B cell (primary cell): ENCODE data around the gene TUBB4B. TPM values are rescaled to one million over a fixed set of nuclear protein-coding genes. Genes with fewer than 3 reads are reported as not detected.

Experiments used
- ATAC-seq: fragments of 200-7000 bp; cut with Tn5 transposase; one replicate; pipeline ENCODE4 v1.10.0; 2021; ENCODE audit warnings: low read depth, mild to moderate bottlenecking, moderate number of reproducible peaks, moderate library complexity
- CTCF ChIA-PET: fragments of 350-600 bp; sonication (Branson Sonifier 250); formaldehyde crosslinking; loops from one replicate; lab custom pipeline; 2021; ENCODE audit warnings: antibody characterized with exemption, inconsistent platforms; lab: Charles Lee
- POLR2A ChIA-PET: fragments of 350-600 bp; sonication (Branson Sonifier 250); formaldehyde crosslinking; loops from one replicate; lab custom pipeline; 2021; ENCODE audit warnings: antibody characterized with exemption; lab: Charles Lee
- DNase-seq: peaks from one replicate; pipeline ENCODE4 v3.0.0; 2013
- H2AFZ ChIP-seq: 2 replicates; pipeline ENCODE4 v1.6.1; 2012; ENCODE audit warnings: mild to moderate bottlenecking, low read depth, low read length; ENCODE audit not compliant: insufficient read depth, poor library complexity, severe bottlenecking
- H3K27ac ChIP-seq, 2 donors: 1 replicate in 1 of 2; 2 replicates in 1 of 2; pipeline ENCODE4 v1.5.1; 2012 to 2013; ENCODE audit warnings: low read length in 2 of 2, mild to moderate bottlenecking in 2 of 2, moderate library complexity in 1 of 2
- H3K27me3 ChIP-seq, 4 experiments: fragments of 200-600 bp in 1 of 4; sonication (generic) in 1 of 4; replicated peaks in 1 of 4; 1 replicate in 2 of 4; 2 replicates in 2 of 4; pipeline versions ENCODE4 v1.6.1 to v1.7.0; 2013 to 2016; ENCODE audit warnings: low read length in 3 of 4, mild to moderate bottlenecking in 2 of 4, mixed read lengths in 1 of 4, moderate library complexity in 1 of 4; ENCODE audit not compliant: insufficient read depth in 4 of 4, control insufficient read depth in 3 of 4; ENCODE audit errors: control extremely low read depth in 1 of 4
- H3K36me3 ChIP-seq, 2 experiments: replicated peaks in 1 of 2; 1 replicate in 1 of 2; 2 replicates in 1 of 2; pipeline versions ENCODE4 v1.6.1 to v1.7.1; 2013; ENCODE audit warnings: low read length in 1 of 2; ENCODE audit not compliant: insufficient read depth in 2 of 2, control insufficient read depth in 1 of 2; ENCODE audit errors: control extremely low read depth in 1 of 2, extremely low read depth in 1 of 2
- H3K4me1 ChIP-seq, 2 donors: fragments of 200-600 bp in 1 of 2; sonication (generic) in 1 of 2; 1 replicate in 1 of 2; 2 replicates in 1 of 2; pipeline versions ENCODE4 v1.5.1 to v1.6.1; 2013 to 2017; ENCODE audit warnings: low read length in 2 of 2; ENCODE audit not compliant: control insufficient read depth in 2 of 2, insufficient read depth in 2 of 2
- H3K4me2 ChIP-seq: replicated peaks from 2 replicates; pipeline ENCODE3; 2012; ENCODE audit warnings: mild to moderate bottlenecking, low read depth, low read length; ENCODE audit not compliant: poor library complexity, severe bottlenecking
- H3K4me3 ChIP-seq, 5 experiments: fragments of 200-600 bp in 1 of 5; sonication (generic) in 1 of 5; 1 replicate in 3 of 5; 2 replicates in 2 of 5; pipeline versions ENCODE4 v1.5.1 to v1.7.0; 2011 to 2016; ENCODE audit warnings: low read length in 4 of 5, mild to moderate bottlenecking in 4 of 5, low read depth in 2 of 5, control low read depth in 1 of 5, moderate library complexity in 1 of 5; ENCODE audit not compliant: insufficient read depth in 1 of 5; ENCODE audit errors: control extremely low read depth in 1 of 5, extremely low read depth in 1 of 5
- H3K79me2 ChIP-seq: fragments of 200-600 bp; sonication (generic); one replicate; pipeline ENCODE4 v1.6.0; 2016; ENCODE audit warnings: low read length; ENCODE audit not compliant: control insufficient read depth, insufficient read depth
- H3K9ac ChIP-seq: fragments of 200-600 bp; sonication (generic); 2 replicates; pipeline ENCODE4 v1.6.1; 2017; ENCODE audit warnings: mild to moderate bottlenecking, low read length, moderate library complexity
- H3K9me3 ChIP-seq, 3 donors: one replicate each; pipeline versions ENCODE4 v1.6.1 to v1.7.1; 2013; ENCODE audit warnings: low read length in 2 of 3; ENCODE audit not compliant: control insufficient read depth in 2 of 3, insufficient read depth in 1 of 3; ENCODE audit errors: control extremely low read depth in 1 of 3
- H4K20me1 ChIP-seq: 2 replicates; pipeline ENCODE4 v1.6.0; 2012; ENCODE audit warnings: mild to moderate bottlenecking, low read length; ENCODE audit not compliant: insufficient read depth, control insufficient read depth, poor library complexity, severe bottlenecking
- H3K27ac Mint-ChIP-seq: one replicate; pipeline ENCODE4 v1.8.0; 2021; ENCODE audit warnings: mixed read lengths
- H3K27me3 Mint-ChIP-seq: one replicate; pipeline ENCODE4 v1.8.0; 2021; ENCODE audit warnings: mixed read lengths
- H3K4me1 Mint-ChIP-seq: one replicate; pipeline ENCODE4 v1.8.0; 2021; ENCODE audit warnings: mixed read lengths
- H3K4me3 Mint-ChIP-seq: one replicate; pipeline ENCODE4 v1.8.0; 2021; ENCODE audit warnings: mixed read lengths
- H3K9me3 Mint-ChIP-seq: one replicate; pipeline ENCODE4 v1.8.0; 2022; ENCODE audit warnings: mixed read lengths; ENCODE audit not compliant: insufficient read depth
- EZH2 ChIP-seq: IDR thresholded peaks from 2 replicates; pipeline ENCODE4 v1.6.1; 2012; ENCODE audit warnings: borderline replicate concordance, low read depth, mild to moderate bottlenecking, moderate library complexity, low read length; ENCODE audit not compliant: insufficient read depth, poor library complexity, severe bottlenecking
- WGBS: methylation state at CpG from one replicate; pipeline ENCODE4 v1.1.5; 2013; ENCODE audit warnings: missing lambda C conversion rate; ENCODE audit not compliant: insufficient coverage; 5-methylcytosine and 5-hydroxymethylcytosine counted together
- intact Hi-C: fragments of 100-400 bp; cut with micrococcal nuclease; formaldehyde crosslinking; loops from one replicate; pipeline ENCODE4 v1.10.0; 2022
- polyA plus RNA-seq: library from polyadenylated mRNA; depleted of rRNA; stranded (reverse); fragments of >200 nt; gene quantifications from 2 replicates; pipeline ENCODE4 v1.2.3, GENCODE V29; 2012
- total RNA-seq, 2 donors: library from RNA; stranded (reverse); fragments of 120-200 nt in 1 of 2; gene quantifications; 1 replicate in 1 of 2; 2 replicates in 1 of 2; pipeline versions ENCODE4 v1.2.3 to v1.2.4, GENCODE V29; 2013 to 2022
- TF ChIP-seq, protein P1 (sequence below): fragments of 200-600 bp; IDR thresholded peaks from one replicate; pipeline ENCODE4 v1.8.0; 2022; ENCODE audit warnings: antibody characterized with exemption, mild to moderate bottlenecking

The TUBB4B gene
- total and polyA plus RNA-seq, 2 donors (not counting 1 experiment from before 2014, with no cell fraction given), result 110 to 261 TPM

DNA sequence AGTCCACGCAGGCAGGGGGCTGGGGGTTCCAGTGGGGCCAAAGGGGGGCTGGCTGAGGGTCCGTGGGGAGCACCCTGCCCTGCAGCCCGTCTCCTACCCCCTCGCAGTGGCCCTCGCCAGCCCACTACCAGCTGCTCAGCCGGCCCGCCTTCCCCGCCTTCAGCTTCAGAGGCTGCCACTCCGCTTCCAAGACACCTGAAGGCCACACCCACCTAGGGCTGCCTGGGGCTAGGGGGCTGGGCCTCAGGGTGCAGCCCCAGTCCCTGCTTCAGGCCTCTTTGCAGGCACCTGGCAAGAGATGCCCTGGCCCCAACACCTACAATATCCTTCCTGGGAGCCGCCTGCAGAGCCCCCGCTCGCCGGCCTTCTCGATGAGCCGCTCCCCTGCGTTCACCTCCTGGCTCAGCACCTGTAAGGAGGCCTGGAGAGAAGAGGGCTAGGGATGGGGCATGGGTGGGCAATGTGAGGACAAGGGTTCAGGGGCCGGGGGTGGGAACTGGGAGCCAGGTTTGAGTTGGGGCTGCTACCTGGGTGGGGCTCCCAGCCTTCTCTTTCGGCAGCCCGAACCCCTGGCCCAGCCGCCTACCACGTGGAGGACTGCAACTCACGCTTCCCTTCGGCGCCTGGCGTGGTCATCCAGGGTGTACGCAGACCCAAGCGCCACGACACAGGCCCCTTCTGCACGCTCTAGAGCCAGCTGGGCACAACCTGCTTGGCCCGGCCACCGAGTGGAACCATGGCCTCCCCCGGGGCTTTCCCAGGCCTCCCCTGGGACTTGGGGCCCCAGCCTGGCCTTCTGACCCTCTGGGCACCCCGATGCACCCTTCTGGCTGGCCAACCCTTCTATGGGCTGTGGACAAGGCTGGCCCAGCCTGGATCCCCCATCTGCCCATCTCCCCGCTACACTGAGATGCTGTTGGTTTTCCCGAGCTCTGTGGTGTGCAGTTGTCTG lies 11.7 kb downstream of the TUBB4B start:
- no peaks in the 10 kb centered on the region for H3K9me3 Mint-ChIP-seq
- TF ChIP-seq EZH2, result no peak
- H3K27me3 Mint-ChIP-seq, result no peaks in the 10 kb centered on the region
- H3K4me2 ChIP-seq, result no peak overlapping the region
- ChIA-PET CTCF (interaction anchor here (2.1 to 2.3 kb wide), 2 partner anchors 12 to 16 kb away, joined by 6 to 14 read pairs; partner anchors contain the start of gene TUBB4B), POLR2A (interaction anchor here (2.3 to 3.5 kb wide), 2 partner anchors 10 to 12 kb away, joined by 15 to 29 read pairs; partner anchors contain the start of gene TUBB4B)
- H3K27me3 ChIP-seq, result no peaks in the 10 kb centered on the region
- H3K4me1 ChIP-seq, result peaks cover 17 to 27% of the 10 kb centered on the region in 2 donors
- intact Hi-C loops, result no loop called here
- ATAC-seq, result no peak
- no peak overlapping the region for H3K27ac Mint-ChIP-seq
- DNase-seq, result no peak
- peak overlapping the region; percentile 32 for H3K4me3 Mint-ChIP-seq
- peaks cover 18% of the 10 kb centered on the region for H4K20me1 ChIP-seq
- no peak overlapping the region for H3K4me3 ChIP-seq
- H3K9ac ChIP-seq, result no peak overlapping the region
- H3K9me3 ChIP-seq, result no peaks in the 10 kb centered on the region
- H3K36me3 ChIP-seq, result peaks cover 0 to 6% of the 10 kb centered on the region in 2 experiments
- WGBS, result 83% methylated on average over 33 of the region's 35 CpGs
- H3K4me1 Mint-ChIP-seq, result peaks cover 25% of the 10 kb centered on the region
- H3K27ac ChIP-seq, result no peak overlapping the region
- peaks cover 21% of the 10 kb centered on the region for H3K79me2 ChIP-seq
- H2AFZ ChIP-seq, result no peak overlapping the region

DNA sequence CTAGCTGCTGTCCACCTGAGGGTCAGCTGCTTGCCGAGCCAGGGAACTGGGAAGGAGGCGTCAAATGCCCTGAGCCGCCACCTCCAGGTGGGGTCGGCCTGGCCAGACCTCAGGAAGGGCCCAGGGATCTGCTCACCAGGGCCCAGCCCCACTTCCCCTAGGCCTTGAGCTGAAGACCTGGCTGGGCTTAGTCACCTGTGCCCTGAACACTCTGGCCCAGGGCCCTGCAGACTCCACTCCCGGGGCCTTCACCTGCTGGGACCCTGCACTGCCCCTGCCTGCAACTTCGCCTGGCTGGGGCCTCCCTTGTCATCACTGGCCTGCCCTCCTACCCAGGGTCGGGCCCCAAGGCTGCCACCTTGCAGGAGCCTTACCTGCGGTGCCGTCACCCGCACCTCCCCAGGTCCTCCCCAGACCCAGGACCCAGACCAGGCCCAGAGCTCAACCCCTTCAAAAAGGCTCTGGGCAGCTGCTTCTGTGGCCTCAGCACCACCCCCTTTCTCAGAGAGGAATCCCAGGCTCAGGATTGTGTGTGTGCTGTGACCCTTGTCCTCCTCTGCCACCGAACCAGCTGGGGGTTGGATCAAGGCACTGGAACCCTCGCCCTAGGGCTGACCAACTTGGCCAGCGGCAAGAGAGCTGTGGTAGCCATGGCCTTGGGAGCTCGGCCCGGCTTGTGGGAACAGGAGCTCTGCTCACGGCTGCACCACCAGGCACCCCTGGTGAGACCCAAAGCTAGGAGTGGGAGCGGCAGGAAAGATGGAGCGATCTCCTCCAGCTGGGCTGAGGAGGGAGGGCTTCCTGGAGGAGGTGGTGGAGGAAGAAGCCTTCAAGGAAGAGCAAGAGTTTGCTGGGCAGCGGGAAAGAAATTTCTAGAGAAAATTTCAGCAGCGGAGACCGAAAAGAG lies 12.9 kb downstream of the TUBB4B start:
- POLR2A ChIA-PET, result interaction anchor here (0.7 to 3.5 kb wide), 7 partner anchors 11 to 167 kb away, joined by 3 to 29 read pairs (median 5); partner anchors contain the start of genes MAN1B1, TOR4A and TUBB4B
- peak overlapping the region; percentile 92 for H3K4me2 ChIP-seq
- H3K4me1 ChIP-seq, result peaks cover 17 to 27% of the 10 kb centered on the region in 2 donors
- peaks cover 0 to 11% of the 10 kb centered on the region in 2 experiments for H3K36me3 ChIP-seq
- CTCF ChIA-PET, result interaction anchor here (0.9 to 2.3 kb wide), 8 partner anchors 10 to 48 kb away, joined by 3 to 14 read pairs (median 3); partner anchors contain the start of genes CYSRT1, NRARP, TOR4A and TUBB4B
- H3K9me3 ChIP-seq, result no peaks in the 10 kb centered on the region
- peak overlapping the region; percentile 86 for H3K4me3 Mint-ChIP-seq
- peaks cover 25% of the 10 kb centered on the region for H3K4me1 Mint-ChIP-seq
- H3K27ac Mint-ChIP-seq, result peak overlapping the region; percentile 73
- intact Hi-C loops, result loop anchor here (2.0 kb wide), 1 partner anchor 15 kb away; no protein-coding TSS in a partner anchor
- TF ChIP-seq EZH2, result no peak
- TF ChIP-seq, protein P1, sequence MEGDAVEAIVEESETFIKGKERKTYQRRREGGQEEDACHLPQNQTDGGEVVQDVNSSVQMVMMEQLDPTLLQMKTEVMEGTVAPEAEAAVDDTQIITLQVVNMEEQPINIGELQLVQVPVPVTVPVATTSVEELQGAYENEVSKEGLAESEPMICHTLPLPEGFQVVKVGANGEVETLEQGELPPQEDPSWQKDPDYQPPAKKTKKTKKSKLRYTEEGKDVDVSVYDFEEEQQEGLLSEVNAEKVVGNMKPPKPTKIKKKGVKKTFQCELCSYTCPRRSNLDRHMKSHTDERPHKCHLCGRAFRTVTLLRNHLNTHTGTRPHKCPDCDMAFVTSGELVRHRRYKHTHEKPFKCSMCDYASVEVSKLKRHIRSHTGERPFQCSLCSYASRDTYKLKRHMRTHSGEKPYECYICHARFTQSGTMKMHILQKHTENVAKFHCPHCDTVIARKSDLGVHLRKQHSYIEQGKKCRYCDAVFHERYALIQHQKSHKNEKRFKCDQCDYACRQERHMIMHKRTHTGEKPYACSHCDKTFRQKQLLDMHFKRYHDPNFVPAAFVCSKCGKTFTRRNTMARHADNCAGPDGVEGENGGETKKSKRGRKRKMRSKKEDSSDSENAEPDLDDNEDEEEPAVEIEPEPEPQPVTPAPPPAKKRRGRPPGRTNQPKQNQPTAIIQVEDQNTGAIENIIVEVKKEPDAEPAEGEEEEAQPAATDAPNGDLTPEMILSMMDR, result no peak
- WGBS, result 93% methylated on average over 21 of the region's 21 CpGs
- H3K9ac ChIP-seq, result peak overlapping the region; percentile 85
- H3K4me3 ChIP-seq, result peak overlapping the region in 4 of 5 experiments; percentile 67 to 81 (median 75)
- H4K20me1 ChIP-seq, result peaks cover 18% of the 10 kb centered on the region
- no peaks in the 10 kb centered on the region for H3K27me3 ChIP-seq
- no peak overlapping the region for H3K27ac ChIP-seq
- no peaks in the 10 kb centered on the region for H3K27me3 Mint-ChIP-seq
- H3K79me2 ChIP-seq, result peaks cover 30% of the 10 kb centered on the region
- DNase-seq (no peak), ATAC-seq (no peak)
- H2AFZ ChIP-seq, result peak overlapping the region; percentile 91
- H3K9me3 Mint-ChIP-seq, result no peaks in the 10 kb centered on the region
